ENCODE data around the gene TUT7.
A peak's percentile ranks its signal among the peaks of the same experiment; 100 is the strongest.
"Not testable (repeated sequence)": the region's sequence is repeated elsewhere in the genome, so short reads cannot be mapped to it uniquely, and the experiment has no call there.

The TUT7 gene

GRCh38 chr9:86290341-86290740 is 63.9 kb downstream of the TUT7 start:
- DNase-seq: not testable (repeated sequence)

DNA sequence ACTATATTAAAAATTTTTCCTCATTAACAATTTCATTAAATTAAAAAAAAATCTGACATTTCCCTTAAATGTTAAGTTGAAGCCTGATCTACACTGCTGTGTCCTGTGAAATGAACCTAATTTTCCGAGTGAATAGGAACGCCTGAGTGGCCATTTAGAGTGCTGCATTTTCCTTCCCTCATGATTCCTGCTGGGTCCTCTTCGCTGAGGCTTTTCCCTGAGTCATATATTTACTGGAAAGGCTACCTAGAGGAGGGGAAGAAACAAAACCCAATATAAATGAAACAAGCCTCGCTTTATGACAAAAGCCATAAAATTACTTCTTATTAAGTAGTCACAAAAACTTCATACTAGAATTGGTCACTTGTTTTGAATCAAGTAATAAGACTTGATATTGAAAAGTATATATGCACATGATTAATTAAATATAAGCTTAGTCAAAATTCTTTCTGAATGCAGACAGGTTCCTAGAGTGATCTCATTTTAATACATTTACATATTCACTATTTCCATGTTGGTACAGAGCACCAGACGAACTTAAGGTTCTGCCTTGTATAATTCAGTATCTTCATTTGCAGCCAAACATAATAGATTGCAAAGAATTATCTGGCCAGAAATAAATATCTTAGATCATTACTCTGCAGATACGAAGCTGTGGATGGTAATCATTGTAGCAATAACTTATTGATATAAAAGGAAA is 65.6 kb downstream of the TUT7 start:
- DNase-seq: no peak

DNA sequence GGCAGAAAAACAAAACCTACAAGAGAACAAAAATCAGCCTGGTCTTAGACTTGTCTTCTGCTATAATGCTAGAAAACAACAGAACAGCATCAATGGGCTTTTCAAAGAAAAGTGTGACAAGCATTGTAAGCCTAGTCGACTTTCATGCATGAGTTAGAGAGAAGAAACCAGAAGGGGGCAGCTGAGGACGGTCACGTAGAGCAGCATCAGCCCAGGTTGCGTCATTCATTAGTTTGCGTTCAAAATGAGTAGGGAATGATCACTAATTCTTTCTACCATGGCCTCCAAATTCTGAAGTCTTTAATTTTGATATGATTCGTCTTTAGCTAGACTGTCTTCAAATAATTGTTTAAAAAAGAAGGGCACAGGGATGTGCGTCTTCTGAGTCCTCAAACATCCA is 67.2 kb downstream of the TUT7 start:
- peak; percentile 17 for DNase-seq

DNA sequence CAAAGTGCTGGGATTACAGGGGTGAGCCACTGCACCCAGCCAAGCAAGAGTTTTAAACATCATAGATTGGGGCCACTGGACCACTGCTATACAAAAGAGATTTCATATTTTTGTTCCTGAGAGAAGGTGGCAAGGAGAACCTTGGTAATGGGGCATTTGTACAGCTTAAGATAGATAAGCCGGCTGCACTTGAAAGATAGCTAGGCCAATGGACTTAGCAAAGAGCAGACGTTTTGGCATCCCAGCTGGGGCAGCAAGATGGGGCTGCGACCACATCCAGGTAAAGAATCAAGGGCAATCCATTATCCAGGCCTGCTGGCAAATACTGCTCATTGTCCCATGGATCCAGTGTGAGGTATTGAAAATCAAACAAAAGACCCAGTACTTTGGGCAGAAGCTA is 67.9 kb downstream of the TUT7 start:
- no peak for DNase-seq

- no peak for DNase-seq
These were observed 68.9 kb downstream of the TUT7 start for GRCh38 chr9:86285261-86285660.

GRCh38 chr9:86282979-86283535 is 71.2 kb downstream of the TUT7 start:
- DNase-seq: no peak

GRCh38 chr9:86282077-86282978 is 71.9 kb downstream of the TUT7 start, which contains the start of gene ISCA1:
Gene ISCA1, minus strand, starts transcription at chr9:86282538. Its CDS starts 80 bp downstream, at chr9:86282458.
- DNase-seq: peak; percentile 97

GRCh38 chr9:86281593-86282076 is 72.6 kb downstream of the TUT7 start:
- DNase-seq: no peak

DNA sequence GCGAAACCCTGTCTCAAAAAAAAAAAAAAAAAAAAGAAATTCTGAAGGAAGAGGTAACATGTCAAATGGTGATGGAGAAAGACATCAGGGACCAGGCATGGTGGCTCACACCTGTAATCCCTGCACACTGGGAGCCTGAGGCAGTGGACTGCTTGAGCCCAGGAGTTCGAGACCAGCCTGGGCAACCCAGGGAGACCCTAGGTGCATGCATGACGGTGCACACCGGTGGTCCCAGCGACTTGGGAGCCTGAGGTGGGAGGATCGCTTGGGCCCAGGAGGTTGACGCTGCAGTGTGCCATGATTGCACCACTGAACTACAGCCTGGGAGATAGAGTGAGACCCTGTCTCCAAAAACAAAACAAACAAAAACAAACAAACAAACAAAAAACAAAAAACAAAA is 73.6 kb downstream of the TUT7 start:
- no peak for DNase-seq

- no peak for DNase-seq
These were observed 74.4 kb downstream of the TUT7 start for GRCh38 chr9:86279839-86280238.

GRCh38 chr9:86277072-86277471 is 77.1 kb downstream of the TUT7 start:
- no peak for DNase-seq

- no peak for DNase-seq
These were observed 78.2 kb downstream of the TUT7 start for GRCh38 chr9:86275962-86276361.

DNA sequence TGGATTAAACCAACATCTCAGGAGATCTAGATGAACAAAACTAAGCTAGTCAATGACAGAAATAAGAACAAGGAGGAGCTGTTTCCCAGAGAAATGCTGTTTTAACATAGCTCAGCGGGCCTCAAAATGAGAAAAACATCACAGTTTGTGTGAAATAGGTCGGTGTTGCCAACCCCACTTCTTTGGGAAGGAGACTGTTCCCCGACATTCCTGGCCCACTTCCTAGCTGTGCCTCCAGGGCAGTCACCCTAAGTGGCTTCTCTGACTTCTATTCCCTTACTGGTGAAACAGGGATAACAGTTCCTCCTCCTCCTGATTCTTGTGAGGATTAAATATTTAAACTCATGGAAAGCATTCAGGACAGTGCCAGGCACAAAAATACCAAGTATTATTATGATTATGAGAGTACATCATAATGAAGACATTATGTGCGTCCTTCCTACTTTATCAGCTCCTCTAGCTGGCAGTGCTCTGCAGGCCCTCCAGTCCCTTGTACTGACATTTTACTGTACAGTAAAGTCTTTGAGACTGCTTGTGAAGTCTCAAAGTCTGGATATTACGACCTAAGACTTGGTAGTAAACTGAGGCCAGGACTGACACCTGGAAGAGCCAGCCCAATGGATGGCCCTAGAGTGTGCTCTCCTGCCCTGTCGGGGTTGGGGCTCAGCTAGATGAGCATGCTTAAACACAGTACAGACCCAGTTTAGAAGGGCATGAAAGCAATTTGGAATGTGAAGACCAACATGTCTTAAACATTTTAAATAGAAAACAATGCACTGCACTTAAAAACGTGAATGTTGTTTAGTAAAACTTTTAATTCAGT is 79.2 kb downstream of the TUT7 start:
- DNase-seq: no peak

GRCh38 chr9:86272221-86272620 is 82.0 kb downstream of the TUT7 start:
- DNase-seq: no peak

GRCh38 chr9:86263876-86264275 is 90.3 kb downstream of the TUT7 start:
- no peak for DNase-seq

GRCh38 chr9:86262492-86262891 is 91.7 kb downstream of the TUT7 start:
- no peak for DNase-seq

- no peak for DNase-seq
These were observed 94.7 kb downstream of the TUT7 start, which contains the start of gene C9orf153 for GRCh38 chr9:86259557-86259956. Gene C9orf153, minus strand, starts transcription at chr9:86259657. Its CDS starts 30,054 bp downstream, at chr9:86229603.

GRCh38 chr9:86257391-86257790 is 96.8 kb downstream of the TUT7 start:
- DNase-seq: no peak

DNA sequence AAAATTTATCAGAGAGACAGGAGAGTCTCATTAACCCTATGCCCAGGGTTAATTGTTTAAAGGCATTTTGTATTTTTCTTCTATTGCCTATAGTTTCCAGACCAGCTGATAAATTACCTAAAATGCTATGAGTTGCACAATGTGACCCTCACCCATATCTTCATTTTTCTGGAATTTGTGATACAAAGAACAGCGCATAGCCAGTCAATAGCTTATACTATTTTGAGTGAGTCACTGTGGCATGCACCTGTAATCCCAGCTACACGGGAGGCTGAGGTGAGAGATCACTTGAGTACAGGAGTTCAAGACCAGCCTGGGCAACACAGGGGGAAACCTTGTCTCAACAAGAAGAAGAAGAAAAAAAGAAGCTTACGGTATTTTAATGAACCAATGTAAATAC is 97.6 kb downstream of the TUT7 start:
- no peak for DNase-seq

DNA sequence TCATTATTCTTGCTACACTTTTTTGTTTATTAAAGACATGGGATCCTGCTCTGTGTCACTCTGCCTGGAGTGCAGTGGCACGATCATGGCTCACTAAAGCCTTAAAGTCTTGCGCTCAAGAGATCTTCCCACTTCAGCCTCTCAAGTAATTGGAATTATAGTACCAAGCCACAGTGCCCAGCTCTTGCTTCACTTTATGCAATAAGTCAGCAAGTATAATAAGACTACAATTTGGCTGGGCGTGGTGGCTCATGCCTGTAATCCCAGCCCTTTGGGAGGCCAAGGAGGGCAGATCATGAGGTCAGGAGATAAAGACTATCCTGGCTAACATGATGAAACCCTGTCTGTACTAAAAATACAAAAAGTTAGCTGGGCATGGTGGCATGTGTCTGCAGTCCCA is 100.6 kb downstream of the TUT7 start:
- no peak for DNase-seq

DNA sequence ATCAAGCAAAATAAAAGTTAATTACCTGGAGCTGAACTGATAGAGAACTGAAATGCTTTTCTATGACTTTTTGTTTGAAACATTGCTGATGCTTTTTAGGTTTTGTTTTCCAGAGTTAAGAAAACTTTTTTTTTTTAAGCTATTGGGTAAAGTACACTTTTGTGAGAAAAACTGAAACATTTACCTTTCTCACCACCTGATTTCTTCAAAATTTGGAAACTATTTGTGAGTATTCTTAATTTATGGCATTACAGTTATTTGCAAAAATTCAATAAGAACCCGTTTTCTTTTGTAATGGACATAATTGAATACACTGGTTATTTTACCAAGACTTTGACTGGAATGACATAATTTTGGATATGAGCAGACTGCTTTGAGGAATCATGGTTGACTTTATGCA is 101.3 kb downstream of the TUT7 start:
- DNase-seq: no peak

- DNase-seq: no peak
These were observed 104.1 kb downstream of the TUT7 start for GRCh38 chr9:86250123-86250522.

DNA sequence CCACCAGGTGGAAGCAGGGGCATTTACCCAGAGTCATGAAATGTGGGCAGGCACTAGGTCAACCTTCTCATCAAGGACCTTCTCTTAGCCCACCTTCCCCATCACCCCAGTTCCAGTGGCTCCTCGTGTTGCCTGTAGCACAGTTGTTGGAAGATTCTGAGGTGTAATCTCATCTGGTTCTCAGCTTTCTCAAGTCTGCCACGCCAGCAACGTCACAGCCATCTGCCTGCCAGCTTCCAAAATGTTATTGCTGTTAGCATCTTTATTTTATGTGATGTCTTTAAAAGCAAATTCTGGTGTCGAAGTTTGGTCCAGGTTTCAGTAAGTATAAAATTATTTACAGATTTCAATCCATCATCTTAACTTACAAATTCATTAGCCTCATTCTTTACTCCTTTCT is 105.5 kb downstream of the TUT7 start:
- DNase-seq: no peak

All from CD4-positive, alpha-beta T cell treated with Interleukin-17A for 1 hour (primary cell).